ENCODE data around the gene GADD45GIP1. TPM values are rescaled to one million over a fixed set of nuclear protein-coding genes. Genes with fewer than 3 reads are reported as not detected.

GADD45GIP1 gene
- total and polyA plus RNA-seq, 10 of the 15 experiments (the other 5 are each of a cell fraction or from before 2014, with no cell fraction given), result 5.1 to 136 (median 30.1) TPM

DNA sequence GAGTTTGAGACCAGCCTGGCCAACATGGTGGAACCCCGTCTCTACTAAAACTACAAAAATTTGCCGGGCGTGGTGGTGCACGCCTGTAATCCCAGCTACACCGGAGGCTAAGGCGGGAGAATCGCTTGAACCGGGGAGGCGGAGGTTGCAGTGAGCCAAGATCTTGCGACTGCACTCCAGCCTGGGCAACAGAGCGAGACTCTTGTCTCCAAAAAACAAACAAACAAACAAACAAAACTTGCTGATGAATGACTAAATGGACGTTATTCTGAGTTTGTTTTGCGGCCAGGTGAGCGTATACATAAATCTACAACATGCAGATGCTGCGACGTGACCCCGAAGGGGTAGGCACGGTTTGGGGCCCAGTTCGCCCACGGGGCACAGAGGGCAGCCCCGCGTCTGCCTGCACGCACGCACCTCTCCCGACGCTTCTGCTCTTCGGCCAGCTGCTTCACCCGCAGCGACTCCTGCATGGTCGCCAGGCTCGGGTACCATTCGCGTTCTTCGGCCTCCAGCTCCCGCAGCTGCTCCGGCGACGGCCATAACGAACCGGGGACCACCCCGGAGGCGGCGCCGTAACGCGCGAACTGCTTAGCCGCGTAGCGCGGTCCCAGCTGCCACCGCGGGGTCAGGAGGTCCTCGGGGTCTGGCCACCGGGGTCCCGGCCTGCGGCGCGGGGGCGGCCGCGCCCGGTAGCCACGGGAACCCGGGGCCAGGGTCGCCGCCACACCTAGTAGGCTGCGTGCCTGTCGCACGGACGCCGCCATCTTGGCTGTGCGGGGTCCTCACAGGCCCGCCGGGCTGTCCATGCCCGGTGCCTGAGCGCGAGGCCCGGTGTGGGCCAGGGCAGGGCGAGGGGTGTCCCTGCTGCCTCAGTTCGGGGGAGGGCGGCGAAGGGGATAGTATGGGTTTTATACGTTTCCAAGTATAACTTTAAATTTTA lies at the start of gene GADD45GIP1 (continued):
- TF ChIP-seq, protein P1, sequence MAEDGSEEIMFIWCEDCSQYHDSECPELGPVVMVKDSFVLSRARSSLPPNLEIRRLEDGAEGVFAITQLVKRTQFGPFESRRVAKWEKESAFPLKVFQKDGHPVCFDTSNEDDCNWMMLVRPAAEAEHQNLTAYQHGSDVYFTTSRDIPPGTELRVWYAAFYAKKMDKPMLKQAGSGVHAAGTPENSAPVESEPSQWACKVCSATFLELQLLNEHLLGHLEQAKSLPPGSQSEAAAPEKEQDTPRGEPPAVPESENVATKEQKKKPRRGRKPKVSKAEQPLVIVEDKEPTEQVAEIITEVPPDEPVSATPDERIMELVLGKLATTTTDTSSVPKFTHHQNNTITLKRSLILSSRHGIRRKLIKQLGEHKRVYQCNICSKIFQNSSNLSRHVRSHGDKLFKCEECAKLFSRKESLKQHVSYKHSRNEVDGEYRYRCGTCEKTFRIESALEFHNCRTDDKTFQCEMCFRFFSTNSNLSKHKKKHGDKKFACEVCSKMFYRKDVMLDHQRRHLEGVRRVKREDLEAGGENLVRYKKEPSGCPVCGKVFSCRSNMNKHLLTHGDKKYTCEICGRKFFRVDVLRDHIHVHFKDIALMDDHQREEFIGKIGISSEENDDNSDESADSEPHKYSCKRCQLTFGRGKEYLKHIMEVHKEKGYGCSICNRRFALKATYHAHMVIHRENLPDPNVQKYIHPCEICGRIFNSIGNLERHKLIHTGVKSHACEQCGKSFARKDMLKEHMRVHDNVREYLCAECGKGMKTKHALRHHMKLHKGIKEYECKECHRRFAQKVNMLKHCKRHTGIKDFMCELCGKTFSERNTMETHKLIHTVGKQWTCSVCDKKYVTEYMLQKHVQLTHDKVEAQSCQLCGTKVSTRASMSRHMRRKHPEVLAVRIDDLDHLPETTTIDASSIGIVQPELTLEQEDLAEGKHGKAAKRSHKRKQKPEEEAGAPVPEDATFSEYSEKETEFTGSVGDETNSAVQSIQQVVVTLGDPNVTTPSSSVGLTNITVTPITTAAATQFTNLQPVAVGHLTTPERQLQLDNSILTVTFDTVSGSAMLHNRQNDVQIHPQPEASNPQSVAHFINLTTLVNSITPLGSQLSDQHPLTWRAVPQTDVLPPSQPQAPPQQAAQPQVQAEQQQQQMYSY (CRISPR knock-in tag; IDR thresholded peaks at IDR 0.05), result no peak
- TF ChIP-seq, protein P2, sequence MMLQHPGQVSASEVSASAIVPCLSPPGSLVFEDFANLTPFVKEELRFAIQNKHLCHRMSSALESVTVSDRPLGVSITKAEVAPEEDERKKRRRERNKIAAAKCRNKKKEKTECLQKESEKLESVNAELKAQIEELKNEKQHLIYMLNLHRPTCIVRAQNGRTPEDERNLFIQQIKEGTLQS (IDR thresholded peaks at IDR 0.05; ENCODE audit: borderline replicate concordance, extremely low read depth, low read depth, low read length), result no peak
- peak; percentile 70; the same call in 1 of the 2 replicates for TF ChIP-seq ZNF207 (IDR thresholded peaks at IDR 0.05; ENCODE audit: borderline replicate concordance)
- TF ChIP-seq NR2C2 (IDR thresholded peaks at IDR 0.05; ENCODE audit: borderline replicate concordance, control insufficient read depth, insufficient read length, low read depth), result no peak
- TF ChIP-seq SREBF1 (IDR thresholded peaks at IDR 0.05; ENCODE audit: low read length), result no peak
- peak; percentile 69 for TF ChIP-seq IKZF1 (conservative IDR thresholded peaks at IDR 0.05)
- no peak for TF ChIP-seq SMC3 (IDR thresholded peaks at IDR 0.05; ENCODE audit: borderline replicate concordance, low read length)
- no peak for TF ChIP-seq BMI1 (IDR thresholded peaks at IDR 0.05; ENCODE audit: borderline replicate concordance)
- peak; percentile 77; the same call in 1 of the 2 replicates for TF ChIP-seq ASH2L (IDR thresholded peaks at IDR 0.05; ENCODE audit: borderline replicate concordance, low read depth)
- no peak for TF ChIP-seq JUNB (IDR thresholded peaks at IDR 0.05)
- TF ChIP-seq, protein P3, sequence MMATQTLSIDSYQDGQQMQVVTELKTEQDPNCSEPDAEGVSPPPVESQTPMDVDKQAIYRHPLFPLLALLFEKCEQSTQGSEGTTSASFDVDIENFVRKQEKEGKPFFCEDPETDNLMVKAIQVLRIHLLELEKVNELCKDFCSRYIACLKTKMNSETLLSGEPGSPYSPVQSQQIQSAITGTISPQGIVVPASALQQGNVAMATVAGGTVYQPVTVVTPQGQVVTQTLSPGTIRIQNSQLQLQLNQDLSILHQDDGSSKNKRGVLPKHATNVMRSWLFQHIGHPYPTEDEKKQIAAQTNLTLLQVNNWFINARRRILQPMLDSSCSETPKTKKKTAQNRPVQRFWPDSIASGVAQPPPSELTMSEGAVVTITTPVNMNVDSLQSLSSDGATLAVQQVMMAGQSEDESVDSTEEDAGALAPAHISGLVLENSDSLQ (IDR thresholded peaks at IDR 0.05), result no peak
- no peak for TF ChIP-seq ZNF384 (IDR thresholded peaks at IDR 0.05; ENCODE audit: borderline replicate concordance, low read depth, low read length)
- peak; percentile 64 for TF ChIP-seq MYC (IDR thresholded peaks at IDR 0.05; ENCODE audit: insufficient read depth, insufficient read length, insufficient replicate concordance, low read length, severe bottlenecking)
- TF ChIP-seq SPI1 (IDR thresholded peaks at IDR 0.05; ENCODE audit: borderline replicate concordance, insufficient read depth, low read depth, low read length), result no peak
- TF ChIP-seq, protein P4, sequence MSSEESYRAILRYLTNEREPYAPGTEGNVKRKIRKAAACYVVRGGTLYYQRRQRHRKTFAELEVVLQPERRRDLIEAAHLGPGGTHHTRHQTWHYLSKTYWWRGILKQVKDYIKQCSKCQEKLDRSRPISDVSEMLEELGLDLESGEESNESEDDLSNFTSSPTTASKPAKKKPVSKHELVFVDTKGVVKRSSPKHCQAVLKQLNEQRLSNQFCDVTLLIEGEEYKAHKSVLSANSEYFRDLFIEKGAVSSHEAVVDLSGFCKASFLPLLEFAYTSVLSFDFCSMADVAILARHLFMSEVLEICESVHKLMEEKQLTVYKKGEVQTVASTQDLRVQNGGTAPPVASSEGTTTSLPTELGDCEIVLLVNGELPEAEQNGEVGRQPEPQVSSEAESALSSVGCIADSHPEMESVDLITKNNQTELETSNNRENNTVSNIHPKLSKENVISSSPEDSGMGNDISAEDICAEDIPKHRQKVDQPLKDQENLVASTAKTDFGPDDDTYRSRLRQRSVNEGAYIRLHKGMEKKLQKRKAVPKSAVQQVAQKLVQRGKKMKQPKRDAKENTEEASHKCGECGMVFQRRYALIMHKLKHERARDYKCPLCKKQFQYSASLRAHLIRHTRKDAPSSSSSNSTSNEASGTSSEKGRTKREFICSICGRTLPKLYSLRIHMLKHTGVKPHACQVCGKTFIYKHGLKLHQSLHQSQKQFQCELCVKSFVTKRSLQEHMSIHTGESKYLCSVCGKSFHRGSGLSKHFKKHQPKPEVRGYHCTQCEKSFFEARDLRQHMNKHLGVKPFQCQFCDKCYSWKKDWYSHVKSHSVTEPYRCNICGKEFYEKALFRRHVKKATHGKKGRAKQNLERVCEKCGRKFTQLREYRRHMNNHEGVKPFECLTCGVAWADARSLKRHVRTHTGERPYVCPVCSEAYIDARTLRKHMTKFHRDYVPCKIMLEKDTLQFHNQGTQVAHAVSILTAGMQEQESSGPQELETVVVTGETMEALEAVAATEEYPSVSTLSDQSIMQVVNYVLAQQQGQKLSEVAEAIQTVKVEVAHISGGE (CRISPR knock-in tag; IDR thresholded peaks at IDR 0.05), result no peak
- no peak for TF ChIP-seq HDAC6 (IDR thresholded peaks at IDR 0.05; ENCODE audit: unreplicated experiment)
- no peak for TF ChIP-seq SP1 (IDR thresholded peaks at IDR 0.05; ENCODE audit: low read depth, low read length)
- no peak for TF ChIP-seq EED (IDR thresholded peaks at IDR 0.05; ENCODE audit: low read depth)
- no peak for TF ChIP-seq ZNF24 (IDR thresholded peaks at IDR 0.05)
